ENCODE results near the gene VPS18.
A peak's percentile ranks its signal among the peaks of the same experiment; 100 is the strongest.

VPS18 gene

DNA sequence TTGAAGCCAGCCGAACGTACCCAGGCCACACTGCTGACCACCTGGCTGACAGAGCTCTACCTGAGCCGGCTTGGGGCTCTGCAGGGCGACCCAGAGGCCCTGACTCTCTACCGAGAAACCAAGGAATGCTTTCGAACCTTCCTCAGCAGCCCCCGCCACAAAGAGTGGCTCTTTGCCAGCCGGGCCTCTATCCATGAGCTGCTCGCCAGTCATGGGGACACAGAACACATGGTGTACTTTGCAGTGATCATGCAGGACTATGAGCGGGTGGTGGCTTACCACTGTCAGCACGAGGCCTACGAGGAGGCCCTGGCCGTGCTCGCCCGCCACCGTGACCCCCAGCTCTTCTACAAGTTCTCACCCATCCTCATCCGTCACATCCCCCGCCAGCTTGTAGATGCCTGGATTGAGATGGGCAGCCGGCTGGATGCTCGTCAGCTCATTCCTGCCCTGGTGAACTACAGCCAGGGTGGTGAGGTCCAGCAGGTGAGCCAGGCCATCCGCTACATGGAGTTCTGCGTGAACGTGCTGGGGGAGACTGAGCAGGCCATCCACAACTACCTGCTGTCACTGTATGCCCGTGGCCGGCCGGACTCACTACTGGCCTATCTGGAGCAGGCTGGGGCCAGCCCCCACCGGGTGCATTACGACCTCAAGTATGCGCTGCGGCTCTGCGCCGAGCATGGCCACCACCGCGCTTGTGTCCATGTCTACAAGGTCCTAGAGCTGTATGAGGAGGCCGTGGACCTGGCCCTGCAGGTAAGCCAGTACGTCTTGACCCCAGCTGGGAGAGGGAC, 6.2 kb downstream of the VPS18 start:
- DNase-seq, result no peak

DNA sequence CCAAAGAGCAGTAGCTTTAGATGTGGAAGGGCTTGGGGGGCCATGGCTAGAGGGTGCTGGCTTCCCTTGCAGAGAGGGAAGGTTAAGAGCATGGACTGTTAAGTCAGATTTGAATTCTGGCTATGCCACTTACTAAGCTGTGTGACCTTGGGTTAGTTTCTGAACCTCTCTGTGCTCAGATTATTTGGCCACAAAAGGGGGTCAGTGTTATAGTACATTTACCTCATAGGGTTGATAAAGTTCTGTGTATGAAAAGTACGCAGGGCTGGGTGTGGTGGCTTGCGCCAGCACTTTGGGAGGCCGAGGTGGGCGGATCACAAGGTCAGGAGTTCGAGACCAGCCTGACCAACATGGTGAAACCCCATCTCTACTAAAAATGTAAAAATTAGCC, 6.8 kb downstream of the VPS18 start:
- no peak for DNase-seq

DNA sequence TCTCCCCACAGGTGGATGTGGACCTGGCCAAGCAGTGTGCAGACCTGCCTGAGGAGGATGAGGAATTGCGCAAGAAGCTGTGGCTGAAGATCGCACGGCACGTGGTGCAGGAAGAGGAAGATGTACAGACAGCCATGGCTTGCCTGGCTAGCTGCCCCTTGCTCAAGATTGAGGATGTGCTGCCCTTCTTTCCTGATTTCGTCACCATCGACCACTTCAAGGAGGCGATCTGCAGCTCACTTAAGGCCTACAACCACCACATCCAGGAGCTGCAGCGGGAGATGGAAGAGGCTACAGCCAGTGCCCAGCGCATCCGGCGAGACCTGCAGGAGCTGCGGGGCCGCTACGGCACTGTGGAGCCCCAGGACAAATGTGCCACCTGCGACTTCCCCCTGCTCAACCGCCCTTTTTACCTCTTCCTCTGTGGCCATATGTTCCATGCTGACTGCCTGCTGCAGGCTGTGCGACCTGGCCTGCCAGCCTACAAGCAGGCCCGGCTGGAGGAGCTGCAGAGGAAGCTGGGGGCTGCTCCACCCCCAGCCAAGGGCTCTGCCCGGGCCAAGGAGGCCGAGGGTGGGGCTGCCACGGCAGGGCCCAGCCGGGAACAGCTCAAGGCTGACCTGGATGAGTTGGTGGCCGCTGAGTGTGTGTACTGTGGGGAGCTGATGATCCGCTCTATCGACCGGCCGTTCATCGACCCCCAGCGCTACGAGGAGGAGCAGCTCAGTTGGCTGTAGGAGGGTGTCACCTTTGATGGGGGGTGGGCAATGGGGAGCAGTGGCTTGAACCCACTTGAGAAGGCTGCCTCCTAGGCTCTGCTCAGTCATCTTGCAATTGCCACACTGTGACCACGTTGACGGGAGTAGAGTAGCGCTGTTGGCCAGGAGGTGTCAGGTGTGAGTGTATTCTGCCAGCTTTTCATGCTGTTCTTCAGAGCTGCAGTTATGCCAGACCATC, 8.6 kb downstream of the VPS18 start:
- DNase-seq, result no peak

DNA sequence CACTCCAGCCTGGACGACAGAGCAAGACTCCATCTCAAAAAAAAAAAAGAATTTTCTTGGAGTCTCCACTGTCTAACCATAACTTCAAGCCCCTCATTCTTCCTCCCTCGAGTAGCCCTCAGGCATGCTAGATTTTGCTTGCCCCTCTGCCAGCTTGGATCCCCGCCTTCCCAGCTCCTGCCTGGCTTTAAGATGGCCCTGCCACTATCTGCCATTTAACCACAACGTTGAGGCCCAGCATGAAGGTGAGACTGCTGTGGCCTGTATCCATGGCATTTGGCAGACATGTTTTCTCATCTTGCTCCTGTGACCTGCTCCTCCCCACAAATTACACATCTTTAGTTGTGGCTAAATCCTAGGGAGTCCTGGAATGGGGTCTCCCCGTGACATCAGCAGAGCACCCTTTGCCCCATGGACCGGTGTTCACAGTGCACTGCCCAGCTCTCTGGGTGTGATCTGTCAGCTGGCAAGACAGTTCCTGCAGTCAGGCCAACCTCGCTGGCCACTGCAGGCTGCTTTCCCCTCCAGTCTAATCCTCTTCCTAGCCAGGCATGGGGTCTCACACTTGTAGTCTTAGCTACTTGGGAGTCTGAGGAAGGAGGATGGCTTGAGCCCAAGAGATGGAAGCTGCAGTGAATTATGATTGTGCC, 10.4 kb downstream of the VPS18 start:
- DNase-seq, result no peak

DNA sequence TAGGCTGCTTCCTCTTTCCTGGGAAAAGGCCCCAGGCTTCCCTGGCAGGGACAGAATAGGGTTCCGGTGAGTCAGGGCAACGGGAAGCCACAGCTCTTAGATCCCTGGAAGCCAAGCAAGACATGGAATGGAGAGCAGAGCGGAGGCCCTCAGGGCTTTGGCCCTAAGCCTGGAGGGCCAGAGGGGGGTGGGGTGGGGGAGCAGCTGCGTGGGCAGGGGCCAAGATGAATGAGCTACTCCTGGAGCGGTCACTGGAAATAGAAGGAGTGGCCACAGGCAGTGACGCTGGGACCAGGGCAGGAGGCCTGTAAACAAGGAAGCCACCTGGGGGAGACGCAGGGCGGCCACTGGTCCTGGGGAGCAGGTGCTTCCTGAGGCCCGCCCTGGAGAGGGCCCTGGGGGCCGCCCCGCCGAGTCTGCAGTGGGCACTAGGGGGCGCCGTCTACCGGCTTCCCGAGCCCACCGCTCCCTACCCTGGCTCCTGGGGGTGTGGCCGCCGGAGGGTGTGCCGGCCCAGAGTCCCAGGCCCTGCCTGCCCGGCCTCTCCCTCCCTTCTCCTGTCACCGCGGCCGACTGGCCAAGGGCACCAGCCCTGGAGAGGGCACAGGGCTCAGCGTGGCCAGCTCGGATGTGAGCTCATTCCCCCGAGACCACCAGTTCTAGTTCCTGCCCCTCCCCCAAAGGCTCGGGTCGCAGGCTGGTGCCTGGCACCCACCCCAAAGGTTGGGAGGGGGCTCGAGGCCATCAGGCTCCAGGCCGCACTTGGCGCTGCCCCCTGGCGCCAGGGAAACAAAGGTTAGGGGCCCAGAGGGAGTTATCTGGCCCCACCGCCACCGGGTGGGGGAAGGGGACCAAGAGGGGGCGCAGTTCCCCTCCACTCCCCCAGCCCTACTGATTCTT, 12.1 kb downstream of the VPS18 start:
- peak; percentile 78 to 83 for DNase-seq

DNA sequence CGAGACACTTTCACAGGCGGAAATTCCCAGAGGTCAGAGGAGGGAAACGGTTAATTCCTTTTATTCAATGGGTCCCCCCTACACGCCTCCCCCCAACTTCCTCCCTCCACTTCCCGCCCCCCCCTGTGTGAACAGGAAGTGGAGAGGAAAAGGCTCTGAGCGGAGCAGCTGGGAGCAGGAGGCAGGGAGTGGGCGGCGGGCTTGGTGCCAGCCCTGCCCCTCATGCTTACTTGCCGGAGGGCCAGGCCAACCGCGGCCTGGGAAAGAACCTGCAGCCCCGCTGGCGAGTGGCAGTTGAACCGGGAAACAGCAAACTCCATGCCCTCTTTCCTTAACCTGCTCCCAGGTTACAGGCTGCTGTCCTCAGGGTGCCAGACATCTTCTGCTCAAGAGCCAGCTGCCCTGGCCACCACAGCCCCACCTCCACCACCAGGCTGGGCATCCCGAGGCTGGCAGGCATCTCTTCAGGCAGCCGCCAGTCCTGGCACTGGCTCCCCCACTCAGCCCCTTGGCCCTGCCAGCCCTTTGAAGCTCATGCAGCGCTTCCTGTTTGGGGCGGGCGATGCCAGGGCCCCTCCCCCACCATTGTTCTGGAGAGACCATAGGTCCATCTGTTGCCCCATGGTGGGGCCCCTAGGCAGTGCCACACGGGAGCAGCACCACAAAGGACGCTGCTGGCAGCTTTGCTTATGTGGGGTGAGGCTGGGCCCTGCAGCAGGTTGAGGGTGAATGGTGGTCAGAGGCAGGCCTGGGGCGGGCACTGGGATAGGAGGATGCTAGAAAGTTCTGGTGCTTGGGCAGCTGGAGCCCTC, 12.9 kb downstream of the VPS18 start:
- peak; percentile 68 to 84 for DNase-seq

DNA sequence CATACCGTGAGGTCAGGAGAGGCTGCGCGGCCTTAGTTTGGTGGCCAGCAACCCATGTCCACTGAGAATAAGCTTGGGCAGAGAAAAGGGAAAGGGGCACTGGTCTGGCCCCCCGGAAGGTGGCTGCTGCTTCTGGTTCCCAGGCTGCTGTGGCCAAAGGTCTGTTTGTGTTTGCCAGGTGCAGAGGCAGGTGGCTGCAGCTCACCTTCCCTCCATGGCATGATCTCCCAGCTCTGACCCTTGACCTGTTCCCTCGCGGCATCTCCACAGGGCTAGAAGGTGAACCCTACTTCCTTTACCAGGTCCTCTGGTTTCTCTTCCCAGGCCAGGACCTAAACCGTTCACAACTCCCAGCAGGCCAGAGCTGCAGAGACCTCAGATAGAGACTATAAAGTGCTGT, 13.8 kb downstream of the VPS18 start:
- no peak for DNase-seq

DNA sequence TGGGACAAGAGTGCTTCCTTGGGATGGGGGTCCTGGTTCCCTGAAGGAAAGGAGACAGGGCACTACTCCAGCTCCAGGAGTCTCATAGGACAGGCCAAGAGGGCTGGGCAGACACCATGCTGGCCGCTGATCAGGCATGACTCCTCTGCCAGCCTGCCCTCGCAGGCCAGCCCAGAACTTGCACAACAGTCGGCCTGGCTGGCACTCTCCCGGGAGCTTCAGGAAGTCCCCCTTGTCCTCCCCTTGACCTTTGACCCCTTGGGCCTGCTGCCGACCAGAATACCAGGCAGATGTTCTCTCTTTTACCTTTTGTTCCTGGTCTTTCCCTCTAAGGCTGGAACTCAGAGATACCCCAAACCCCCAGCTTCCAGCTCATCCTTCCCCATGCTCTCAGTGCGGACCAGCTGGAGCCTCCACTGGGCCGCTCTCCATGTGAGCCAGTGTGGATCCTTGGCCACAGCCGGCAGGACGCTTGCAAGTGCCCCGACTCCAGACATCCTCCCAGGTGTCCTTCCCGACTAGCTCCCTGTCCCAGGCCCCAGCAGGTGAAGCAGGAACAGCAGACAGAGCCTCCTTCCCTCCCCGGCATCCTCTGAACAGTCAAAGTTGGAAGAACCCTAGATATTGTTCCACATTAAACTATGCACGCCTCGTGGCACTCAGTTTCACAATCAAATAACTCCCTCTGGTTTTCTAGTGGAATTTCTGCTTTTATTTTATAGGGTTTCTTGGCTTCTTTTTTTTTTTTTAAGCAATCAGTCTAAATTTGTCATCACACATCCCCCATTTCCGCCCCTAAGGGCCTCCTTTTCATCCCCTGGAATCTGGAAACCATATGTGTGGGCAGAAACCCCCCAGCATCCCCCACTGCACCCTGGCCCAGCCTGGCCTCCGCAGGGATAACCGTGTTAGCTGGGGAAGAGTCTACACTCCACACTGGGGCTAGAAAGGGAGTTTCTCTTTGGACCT, 15.7 kb downstream of the VPS18 start:
- no peak for DNase-seq

DNA sequence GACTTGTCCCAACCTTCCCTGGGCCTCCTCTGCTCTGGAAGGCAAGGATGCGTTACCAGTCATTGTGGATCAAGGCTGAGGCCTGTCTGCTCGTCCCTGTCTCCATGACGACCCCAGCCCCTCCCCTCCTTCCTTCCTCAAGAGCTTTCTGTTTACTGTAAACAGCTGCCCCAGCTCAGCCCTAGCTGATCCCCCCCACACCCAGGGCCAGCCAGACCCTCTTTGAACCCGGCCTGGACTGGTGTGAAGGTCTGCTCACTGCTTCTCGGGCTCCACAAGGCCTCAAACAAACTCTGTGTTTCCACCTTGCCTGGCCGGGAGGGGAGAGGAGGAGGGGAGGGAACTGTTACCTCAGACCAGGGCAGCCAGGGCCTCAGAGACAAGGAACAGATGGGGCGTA, 16.9 kb downstream of the VPS18 start:
- peak; percentile 61 to 80 for DNase-seq

DNA sequence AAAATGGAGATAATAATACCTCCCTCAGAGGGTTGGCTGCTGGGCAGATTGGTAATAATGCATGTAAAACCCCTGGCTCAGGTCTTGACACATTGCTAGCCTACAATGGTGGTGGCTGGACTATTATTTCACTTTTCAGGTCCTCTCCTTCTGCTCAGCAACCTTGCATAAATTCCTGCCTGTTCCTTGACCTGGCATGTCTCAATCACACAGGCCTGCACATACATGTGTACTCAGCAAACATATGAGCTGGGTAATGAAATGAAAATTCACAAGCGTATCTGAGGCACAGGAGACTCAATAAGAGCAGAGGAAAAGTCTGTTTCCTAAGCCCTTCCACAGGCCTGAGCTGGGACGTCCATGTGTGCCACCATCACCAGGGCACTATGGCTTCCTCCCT, 17.4 kb downstream of the VPS18 start:
- no peak for DNase-seq

DNA sequence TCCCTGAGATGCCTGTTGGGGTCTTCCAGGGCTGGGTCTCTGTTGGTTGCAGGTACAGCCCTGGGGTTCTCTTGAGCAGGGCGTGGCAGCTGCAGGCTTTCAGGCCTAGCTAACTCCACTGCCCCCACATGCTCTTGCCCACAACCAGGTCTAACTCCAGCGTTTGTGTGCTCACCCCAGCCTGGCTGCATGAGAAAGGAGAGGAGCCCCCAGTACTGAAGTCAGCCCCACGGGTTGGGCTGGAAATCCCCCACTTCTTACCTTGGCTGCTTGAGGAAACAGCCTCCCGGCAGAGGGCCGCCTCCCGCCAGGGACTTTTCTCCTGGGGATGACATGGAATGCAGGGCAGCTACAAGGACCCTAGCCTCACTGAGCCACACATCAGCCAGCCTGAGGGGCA, 18.2 kb downstream of the VPS18 start:
- no peak for DNase-seq

DNA sequence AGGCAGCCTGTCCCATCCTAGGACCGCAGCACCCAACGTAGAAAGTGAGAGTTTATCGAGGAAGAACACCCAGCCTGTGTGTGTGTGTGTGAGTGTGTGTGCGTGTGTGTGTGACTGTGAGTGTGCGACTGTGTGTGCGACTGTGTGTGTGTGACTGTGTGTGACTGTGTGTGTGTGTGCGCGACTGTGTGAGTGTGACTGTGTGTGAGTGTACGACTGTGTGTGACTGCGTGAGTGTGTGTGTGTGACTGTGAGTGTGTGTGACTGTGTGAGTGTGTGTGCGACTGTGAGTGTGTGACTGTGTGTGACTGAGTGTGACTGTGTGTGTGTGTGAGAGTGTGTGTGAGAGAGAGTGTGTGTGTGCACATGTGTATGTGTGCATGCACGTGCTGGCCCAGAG, 19.8 kb downstream of the VPS18 start:
- DNase-seq, result no peak

DNA sequence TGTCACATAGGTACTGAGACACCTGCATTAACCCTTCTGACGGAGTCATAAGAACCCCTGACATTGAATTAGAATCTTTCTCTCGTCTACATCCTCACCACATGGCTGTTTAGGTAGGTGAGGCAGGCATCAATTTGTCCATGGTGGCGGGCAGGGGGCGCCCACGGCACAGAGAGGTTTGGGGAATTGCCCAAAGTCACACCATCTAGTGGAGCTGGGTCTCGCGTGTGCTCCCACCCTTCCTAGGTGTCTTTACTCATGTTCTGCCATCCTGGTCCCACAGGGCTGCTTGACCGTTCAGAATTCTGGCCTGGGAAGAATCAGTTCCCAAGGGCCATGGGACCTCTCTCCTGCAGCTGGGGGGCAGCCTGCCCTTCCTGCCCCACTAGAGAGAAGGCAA, 20.2 kb downstream of the VPS18 start:
- DNase-seq, result no peak

DNA sequence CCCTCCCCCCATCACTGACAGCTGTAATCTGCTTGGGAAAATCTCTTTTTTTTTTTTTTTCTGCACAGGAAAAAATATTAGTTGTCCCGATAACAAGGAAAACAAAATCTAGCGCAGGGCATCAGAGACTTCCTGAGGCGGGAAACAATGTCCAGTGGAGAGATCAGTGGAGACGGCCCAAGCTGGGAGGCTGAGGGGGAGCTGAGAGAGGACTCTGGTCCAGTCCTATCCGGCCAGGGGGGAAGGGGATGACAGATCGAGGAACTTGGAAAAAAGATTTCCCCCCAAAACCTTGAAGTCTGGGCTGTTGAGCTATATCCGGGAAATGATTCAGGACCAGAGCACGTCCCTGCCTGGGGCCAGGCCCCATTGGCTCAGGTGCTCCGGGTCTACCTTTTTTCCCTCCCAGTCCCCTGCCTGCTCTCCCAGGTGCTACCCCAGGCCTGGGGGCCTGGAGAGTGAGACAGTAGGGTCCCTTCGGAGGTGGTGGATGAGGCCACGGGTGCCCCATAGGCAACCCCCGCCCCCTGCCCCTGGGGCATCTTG, 20.9 kb downstream of the VPS18 start:
- DNase-seq, result no peak

DNA sequence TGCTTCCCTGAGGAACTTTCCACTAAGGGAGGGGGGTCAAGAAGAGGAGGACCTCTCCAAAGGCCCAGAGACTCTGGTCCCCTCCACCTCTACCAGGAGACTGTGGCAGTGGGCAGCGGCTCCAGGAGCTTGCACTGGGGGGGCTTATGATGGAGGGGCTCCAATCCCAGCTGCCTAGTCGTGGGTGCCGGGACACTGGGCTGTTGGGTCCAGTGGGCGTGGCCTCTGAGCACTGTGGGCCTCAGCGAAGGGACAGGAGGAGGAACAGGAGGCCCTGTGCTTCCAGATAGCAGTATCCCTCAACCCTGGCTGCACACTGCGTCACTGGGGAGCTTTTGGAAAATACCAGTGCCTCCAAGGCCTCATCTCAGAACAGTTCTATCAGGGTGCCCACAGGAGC, 21.4 kb downstream of the VPS18 start:
- DNase-seq, result no peak

DNA sequence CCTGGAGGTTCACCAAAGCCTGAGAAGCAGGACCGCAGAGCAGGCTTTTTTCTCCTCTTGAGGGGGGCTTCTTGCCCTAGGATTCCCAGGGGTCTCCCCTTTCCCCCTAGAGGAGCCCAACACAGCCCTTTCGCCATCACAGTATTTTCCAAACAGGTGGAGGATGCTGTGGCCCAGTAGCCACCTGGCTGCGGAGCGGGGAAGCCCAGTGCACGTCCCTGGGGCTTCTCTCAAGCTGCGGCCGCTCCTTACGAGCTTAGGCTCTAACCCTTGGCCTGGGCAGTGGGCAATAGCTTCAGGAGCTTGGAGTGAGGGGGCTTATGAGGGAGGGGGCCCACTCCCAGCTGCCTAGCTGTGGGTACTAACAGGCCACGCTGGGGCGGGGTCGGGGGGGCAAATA, 23.3 kb downstream of the VPS18 start:
- no peak for DNase-seq

DNA sequence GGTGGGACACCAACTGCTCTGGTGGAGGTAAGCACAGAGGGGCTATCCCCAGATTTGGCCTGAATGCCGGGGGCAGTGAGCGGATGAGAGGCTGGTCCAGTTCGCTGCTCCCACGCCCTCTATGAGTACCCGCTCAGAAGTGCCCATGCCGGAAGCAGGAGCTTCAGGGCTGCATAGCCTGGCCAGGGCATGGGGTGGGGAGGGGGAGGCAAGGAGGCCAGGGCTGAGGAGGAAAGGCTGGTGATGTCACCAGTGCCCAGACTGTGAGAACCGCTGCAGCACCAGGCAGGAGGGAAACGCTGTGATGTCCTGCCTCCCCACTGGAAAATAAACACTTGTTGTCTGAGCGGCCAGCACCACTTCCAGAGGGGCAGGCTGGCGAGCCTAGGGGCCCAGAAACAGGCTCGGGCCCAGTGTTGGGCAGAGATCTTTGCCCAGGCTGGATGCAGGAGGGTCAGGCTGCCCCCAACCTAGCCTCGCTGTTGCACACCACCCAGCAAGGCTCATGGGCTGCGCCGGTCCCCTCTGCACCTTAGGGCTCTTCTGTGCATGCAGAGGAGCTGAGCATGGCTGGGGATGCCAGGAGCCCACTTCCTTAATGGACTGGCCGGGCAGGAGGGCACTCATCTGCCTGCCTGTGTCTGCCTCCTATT, 24.0 kb downstream of the VPS18 start:
- no peak for DNase-seq

DNA sequence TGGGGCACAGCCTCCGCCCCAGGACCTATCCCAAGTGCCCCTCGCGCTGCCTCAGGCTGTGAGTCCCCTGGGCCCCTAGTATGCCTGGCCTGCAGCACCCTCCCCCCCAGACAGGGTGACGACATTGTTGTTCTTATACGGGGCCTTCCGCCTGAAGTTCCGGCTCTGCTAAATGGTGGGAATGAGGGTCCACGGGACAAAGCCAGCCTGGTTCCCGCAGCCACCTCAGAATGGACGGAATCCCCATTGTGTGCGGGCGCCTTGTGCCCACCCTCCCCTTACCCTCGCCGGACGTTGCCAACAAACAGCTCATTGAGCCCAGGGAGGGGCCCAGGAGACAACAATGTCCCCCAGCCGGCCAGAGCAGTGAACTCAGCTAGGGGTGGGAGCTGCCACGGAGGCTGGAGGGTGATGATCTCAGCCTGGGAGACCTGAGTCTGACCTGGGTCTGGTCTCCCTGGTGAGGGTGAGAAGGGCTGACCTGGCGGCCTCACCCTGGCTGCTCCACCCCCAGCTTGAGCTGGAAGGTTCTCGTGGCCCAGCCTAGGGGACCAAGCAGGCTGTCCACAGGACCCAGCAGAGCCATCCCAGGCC, 24.6 kb downstream of the VPS18 start:
- DNase-seq, result no peak

DNA sequence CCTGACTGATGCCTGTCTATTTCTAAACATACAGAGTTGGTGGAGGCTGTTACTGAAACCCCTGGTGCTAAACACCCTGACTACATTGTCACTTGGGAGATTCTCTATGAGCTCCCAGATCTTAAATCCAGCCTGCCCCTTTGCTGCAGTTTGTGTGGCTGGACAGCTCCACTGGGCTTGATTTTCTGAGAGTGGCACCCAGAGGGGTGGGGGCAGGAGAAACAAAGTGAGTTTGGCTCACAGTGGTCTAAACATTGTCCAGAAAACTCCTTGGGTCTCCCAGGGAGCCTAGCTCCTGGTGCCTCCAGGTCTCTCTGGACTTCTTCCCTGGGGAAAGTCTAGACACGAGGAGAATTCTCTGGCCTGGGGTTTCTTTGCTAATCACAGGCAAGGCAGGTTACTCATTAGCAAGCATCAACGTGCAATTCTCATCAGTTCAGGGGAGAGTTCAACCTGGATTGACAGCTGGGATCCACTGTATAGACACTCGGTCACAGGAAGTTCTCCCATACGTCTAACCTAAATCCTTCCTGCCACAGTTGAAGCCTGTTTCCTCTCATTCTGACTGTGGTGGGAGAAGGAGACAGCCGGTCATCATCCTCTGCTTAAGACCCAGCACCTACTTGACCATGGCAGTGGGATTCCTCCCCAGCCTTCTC, 27.8 kb downstream of the VPS18 start:
- no peak for DNase-seq

Data from NCI-H524 (cell line).